HCT116 (cell line): ENCODE data around the gene PDZD8. TPM values are rescaled to one million over a fixed set of nuclear protein-coding genes. Genes with fewer than 3 reads are reported as not detected.

Experiments used
- ATAC-seq: fragments of 200-7000 bp; cut with Tn5 transposase; 2 replicates; pipeline ENCODE4 v1.9.1; 2020; ENCODE audit warnings: mild to moderate bottlenecking, moderate library complexity
- BruUV-seq: library from RNA; stranded (reverse); fragments of 400-500 nt; replicated peaks from 2 replicates; lab custom pipeline; 2021; lab: Mats Ljungman, UMichigan
- CTCF ChIA-PET: fragments of 300-600 bp; sonication (Branson Sonifier 250); formaldehyde crosslinking; loops from one replicate; lab custom pipeline; 2021; ENCODE audit warnings: antibody characterized with exemption; lab: Charles Lee
- POLR2A ChIA-PET: fragments of 300-600, 350-600 bp; sonication (Branson Sonifier 250); formaldehyde crosslinking; loops from one replicate; lab custom pipeline; 2021; ENCODE audit warnings: antibody characterized with exemption; lab: Charles Lee
- RAD21 ChIA-PET, 2 experiments: fragments of 300-600 bp; sonication (Branson Sonifier 250); formaldehyde crosslinking; loops; one replicate each; lab custom pipeline; 2023; ENCODE audit warnings: low total read pairs in 2 of 2; ENCODE audit not compliant: uncharacterized antibody in 2 of 2, unreplicated experiment in 2 of 2, low non-redundant PET in 1 of 2; lab: Charles Lee
- DNase-seq: peaks from one replicate; pipeline ENCODE4 v3.0.0-alpha.2; 2010; ENCODE audit warnings: low read depth, low spot score
- H2AFZ ChIP-seq: fragments of 200-600 bp; shearing (Covaris generic), sonication (generic); 2 replicates; pipeline ENCODE4 v1.6.1; 2017; ENCODE audit warnings: low read depth, mixed run types, mixed read lengths, antibody characterized with exemption, low read length; ENCODE audit not compliant: poor library complexity, severe bottlenecking
- H3K27ac ChIP-seq: 2 replicates; pipeline ENCODE4 v1.5.1; 2012; ENCODE audit warnings: low read depth, low read length
- H3K27me3 ChIP-seq: fragments of 200-600 bp; sonication (generic); 2 replicates; pipeline ENCODE4 v1.6.1; 2016; ENCODE audit warnings: mixed run types, low read length, mixed read lengths; ENCODE audit not compliant: insufficient read depth
- H3K36me3 ChIP-seq, 2 experiments: fragments of 200-500 bp in 1 of 2; fragments of 200-600 bp in 1 of 2; sonication (Bioruptor generic) in 1 of 2; sonication (generic) in 1 of 2; 2 replicates each; pipeline versions ENCODE4 v1.5.1 to v1.6.1; 2014 to 2016; ENCODE audit warnings: low read length in 2 of 2, inconsistent platforms in 1 of 2, mixed read lengths in 1 of 2, mixed run types in 1 of 2; ENCODE audit not compliant: insufficient read depth in 2 of 2, control insufficient read depth in 1 of 2
- H3K4me1 ChIP-seq, 2 experiments: fragments of 200-600 bp in 1 of 2; sonication (generic) in 1 of 2; 2 replicates each; pipeline versions ENCODE4 v1.5.1 to v1.6.1; 2012 to 2017; ENCODE audit warnings: low read length in 2 of 2, inconsistent platforms in 1 of 2, mild to moderate bottlenecking in 1 of 2, mixed read lengths in 1 of 2, mixed run types in 1 of 2, moderate library complexity in 1 of 2; ENCODE audit not compliant: insufficient read depth in 2 of 2, control insufficient read depth in 1 of 2
- H3K4me2 ChIP-seq: fragments of 200-600 bp; sonication (generic); 2 replicates; pipeline ENCODE4 v1.6.1; 2017; ENCODE audit warnings: mixed run types, low read length, mixed read lengths
- H3K4me3 ChIP-seq, 2 experiments: fragments of 200-600 bp in 1 of 2; sonication (generic) in 1 of 2; replicated peaks in 1 of 2; 2 replicates each; pipeline ENCODE4 v1.5.1; 2011 to 2016; ENCODE audit warnings: low read length in 2 of 2, control low read depth in 1 of 2, low read depth in 1 of 2, mild to moderate bottlenecking in 1 of 2, mixed read lengths in 1 of 2, mixed run types in 1 of 2
- H3K79me2 ChIP-seq: fragments of 200-600 bp; sonication (generic); 2 replicates; pipeline ENCODE4 v1.6.1; 2017; ENCODE audit warnings: mild to moderate bottlenecking, mixed run types, low read length, moderate library complexity, mixed read lengths; ENCODE audit not compliant: insufficient read depth
- H3K9ac ChIP-seq: fragments of 200-600 bp; sonication (generic); 2 replicates; pipeline ENCODE4 v1.6.1; 2016; ENCODE audit warnings: low read length, mixed read lengths
- H3K9me2 ChIP-seq: fragments of 200-600 bp; sonication (generic), shearing (Covaris generic); 2 replicates; pipeline ENCODE4 v1.6.1; 2017; ENCODE audit warnings: mixed run types, mild to moderate bottlenecking, moderate library complexity; ENCODE audit not compliant: insufficient read depth
- H3K9me3 ChIP-seq, 2 experiments: fragments of 200-500 bp in 1 of 2; fragments of 200-600 bp in 1 of 2; sonication (Bioruptor generic) in 1 of 2; sonication (generic) in 1 of 2; 2 replicates each; pipeline ENCODE4 v1.6.1; 2014 to 2017; ENCODE audit warnings: low read length in 2 of 2, mixed read lengths in 2 of 2, inconsistent platforms in 1 of 2, low read depth in 1 of 2, mild to moderate bottlenecking in 1 of 2, mixed run types in 1 of 2, moderate library complexity in 1 of 2; ENCODE audit not compliant: control insufficient read depth in 1 of 2, insufficient read depth in 1 of 2
- H4K20me1 ChIP-seq: fragments of 200-600 bp; sonication (generic), shearing (Covaris generic); 2 replicates; pipeline ENCODE4 v1.6.1; 2017; ENCODE audit warnings: mixed run types, mild to moderate bottlenecking, moderate library complexity; ENCODE audit not compliant: insufficient read depth
- CTCF ChIP-seq, 3 experiments: fragments of 200-600 bp in 1 of 3; sonication (generic) in 1 of 3; IDR thresholded peaks in 2 of 3; conservative IDR thresholded peaks in 1 of 3; 2 replicates each; pipeline ENCODE4 v1.5.1; 2012 to 2017; ENCODE audit warnings: low read depth in 2 of 3, low read length in 2 of 3, antibody characterized with exemption in 1 of 3, borderline replicate concordance in 1 of 3, control low read depth in 1 of 3, mild to moderate bottlenecking in 1 of 3, mixed read lengths in 1 of 3, mixed run types in 1 of 3, moderate library complexity in 1 of 3; ENCODE audit not compliant: insufficient read depth in 1 of 3
- EGR1 ChIP-seq: IDR thresholded peaks from 2 replicates; pipeline ENCODE4 v1.6.1; 2012; ENCODE audit warnings: low read depth
- ELF1 ChIP-seq: IDR thresholded peaks from 2 replicates; pipeline ENCODE4 v1.6.1; 2012; ENCODE audit warnings: low read depth, borderline replicate concordance
- POLR2A ChIP-seq: IDR thresholded peaks from 2 replicates; pipeline ENCODE4 v1.7.0; 2011; ENCODE audit warnings: borderline replicate concordance; ENCODE audit not compliant: insufficient read depth, insufficient read length; ENCODE audit errors: extremely low read depth
- SIN3A ChIP-seq: IDR thresholded peaks from 2 replicates; pipeline ENCODE4 v1.6.1; 2012; ENCODE audit warnings: low read depth
- SP1 ChIP-seq: IDR thresholded peaks from 2 replicates; pipeline ENCODE4 v1.6.1; 2012; ENCODE audit warnings: low read depth
- TCF7L2 ChIP-seq: IDR thresholded peaks from 2 replicates; pipeline ENCODE4 v1.7.0; 2011; ENCODE audit warnings: borderline replicate concordance, inconsistent platforms; ENCODE audit not compliant: insufficient read depth, insufficient read length; ENCODE audit errors: extremely low read depth
- ZNF274 ChIP-seq: fragments of 200-500 bp; sonication (Bioruptor generic); IDR thresholded peaks from 2 replicates; pipeline ENCODE4 v1.6.1; 2014; ENCODE audit warnings: mild to moderate bottlenecking, low read depth, low read length, inconsistent platforms
- intact Hi-C: fragments of 100-400 bp; cut with micrococcal nuclease; formaldehyde crosslinking; loops from 2 replicates; pipeline ENCODE4 v1.10.0; 2022
- total RNA-seq: library from RNA; stranded (reverse); gene quantifications from one replicate; pipeline ENCODE4 v1.2.1, GENCODE V29; 2021; ENCODE audit not compliant: unreplicated experiment
- TF ChIP-seq, protein P1 (sequence below): IDR thresholded peaks from 2 replicates; pipeline ENCODE4 v1.6.1; 2012
- TF ChIP-seq, protein P2 (sequence below): IDR thresholded peaks from 2 replicates; pipeline ENCODE4 v1.6.1; 2012; ENCODE audit warnings: low read depth

PDZD8 gene
- total RNA-seq, 1 experiment from 2014 or later, result 61.7 TPM

- no peak for ATAC-seq
- no peak overlapping the region for H2AFZ ChIP-seq
- no peak for DNase-seq
- no peak overlapping the region for H3K9ac ChIP-seq
- no peaks in the 10 kb centered on the region for H3K4me1 ChIP-seq
- H3K27ac ChIP-seq, result no peak overlapping the region
- no peaks in the 10 kb centered on the region for H3K9me2 ChIP-seq
- ChIA-PET RAD21 (no interaction called here), POLR2A (no interaction called here), CTCF (no interaction called here)
- no TSS peak for BruUV-seq
- H3K27me3 ChIP-seq, result peaks cover 40% of the 10 kb centered on the region
- no peak overlapping the region for H3K4me3 ChIP-seq
- no peaks in the 10 kb centered on the region for H3K36me3 ChIP-seq
- H3K79me2 ChIP-seq, result no peaks in the 10 kb centered on the region
- no peak for TF ChIP-seq SIN3A
- no peak for TF ChIP-seq ELF1
- no peak for TF ChIP-seq TCF7L2
- TF ChIP-seq CTCF (IDR thresholded peaks at IDR 0.05 in 2 of 3, conservative IDR thresholded peaks at IDR 0.05 in 1 of 3; ENCODE audit: borderline replicate concordance in 1 of 3, insufficient read depth in 1 of 3, low read depth in 2 of 3, low read length in 2 of 3), result no peak
- TF ChIP-seq, protein P1, sequence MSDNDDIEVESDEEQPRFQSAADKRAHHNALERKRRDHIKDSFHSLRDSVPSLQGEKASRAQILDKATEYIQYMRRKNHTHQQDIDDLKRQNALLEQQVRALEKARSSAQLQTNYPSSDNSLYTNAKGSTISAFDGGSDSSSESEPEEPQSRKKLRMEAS, result no peak
- TF ChIP-seq EGR1, result no peak
- intact Hi-C loops, result no loop called here
- no peaks in the 10 kb centered on the region for H4K20me1 ChIP-seq
- no peak overlapping the region for H3K4me2 ChIP-seq
- no peaks in the 10 kb centered on the region for H3K9me3 ChIP-seq
Measured at GRCh38 chr10:117261501-117261900, 113.7 kb downstream of the PDZD8 start.

- ChIA-PET CTCF (no interaction called here), RAD21 (no interaction called here)
- H2AFZ ChIP-seq, result no peak overlapping the region
- H3K36me3 ChIP-seq, result no peaks in the 10 kb centered on the region
- no TSS peak for BruUV-seq
- no peaks in the 10 kb centered on the region for H3K79me2 ChIP-seq
- no peak overlapping the region for H3K4me2 ChIP-seq
- H3K27ac ChIP-seq, result no peak overlapping the region
- H3K9me3 ChIP-seq, result no peaks in the 10 kb centered on the region
- no peaks in the 10 kb centered on the region for H3K9me2 ChIP-seq
- TF ChIP-seq, protein P2, sequence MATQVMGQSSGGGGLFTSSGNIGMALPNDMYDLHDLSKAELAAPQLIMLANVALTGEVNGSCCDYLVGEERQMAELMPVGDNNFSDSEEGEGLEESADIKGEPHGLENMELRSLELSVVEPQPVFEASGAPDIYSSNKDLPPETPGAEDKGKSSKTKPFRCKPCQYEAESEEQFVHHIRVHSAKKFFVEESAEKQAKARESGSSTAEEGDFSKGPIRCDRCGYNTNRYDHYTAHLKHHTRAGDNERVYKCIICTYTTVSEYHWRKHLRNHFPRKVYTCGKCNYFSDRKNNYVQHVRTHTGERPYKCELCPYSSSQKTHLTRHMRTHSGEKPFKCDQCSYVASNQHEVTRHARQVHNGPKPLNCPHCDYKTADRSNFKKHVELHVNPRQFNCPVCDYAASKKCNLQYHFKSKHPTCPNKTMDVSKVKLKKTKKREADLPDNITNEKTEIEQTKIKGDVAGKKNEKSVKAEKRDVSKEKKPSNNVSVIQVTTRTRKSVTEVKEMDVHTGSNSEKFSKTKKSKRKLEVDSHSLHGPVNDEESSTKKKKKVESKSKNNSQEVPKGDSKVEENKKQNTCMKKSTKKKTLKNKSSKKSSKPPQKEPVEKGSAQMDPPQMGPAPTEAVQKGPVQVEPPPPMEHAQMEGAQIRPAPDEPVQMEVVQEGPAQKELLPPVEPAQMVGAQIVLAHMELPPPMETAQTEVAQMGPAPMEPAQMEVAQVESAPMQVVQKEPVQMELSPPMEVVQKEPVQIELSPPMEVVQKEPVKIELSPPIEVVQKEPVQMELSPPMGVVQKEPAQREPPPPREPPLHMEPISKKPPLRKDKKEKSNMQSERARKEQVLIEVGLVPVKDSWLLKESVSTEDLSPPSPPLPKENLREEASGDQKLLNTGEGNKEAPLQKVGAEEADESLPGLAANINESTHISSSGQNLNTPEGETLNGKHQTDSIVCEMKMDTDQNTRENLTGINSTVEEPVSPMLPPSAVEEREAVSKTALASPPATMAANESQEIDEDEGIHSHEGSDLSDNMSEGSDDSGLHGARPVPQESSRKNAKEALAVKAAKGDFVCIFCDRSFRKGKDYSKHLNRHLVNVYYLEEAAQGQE, result no peak
- TF ChIP-seq SIN3A, result no peak
- no peak for TF ChIP-seq POLR2A
- TF ChIP-seq SP1, result no peak
- no peak for TF ChIP-seq ZNF274
- TF ChIP-seq, all 23 proteins: peak for 0
- Histone ChIP-seq H3K4me1 (no peaks in the 10 kb centered on the region), H4K20me1 (no peaks in the 10 kb centered on the region), H3K27me3 (peaks cover 40% of the 10 kb centered on the region), H3K4me3 (no peak overlapping the region), H3K9ac (no peak overlapping the region)
- POLR2A ChIA-PET, result no interaction called here
- ATAC-seq (no peak), DNase-seq (no peak)
- intact Hi-C loops, result no loop called here
Measured at GRCh38 chr10:117260084-117260483, 115.2 kb downstream of the PDZD8 start.
